Activated CD4-positive, alpha-beta T cell treated with anti-CD3 and anti-CD28 coated beads, Interleukin-2, amount 50 U/mL, for 48 hours (primary cell): ENCODE results near the gene ERMARD.
"Not testable (repeated sequence)": the region's sequence is repeated elsewhere in the genome, so short reads cannot be mapped to it uniquely, and the experiment has no call there.

ENCODE experiments used
- DNase-seq, 2 experiments: peaks; one replicate each; pipeline ENCODE4 v3.0.0-alpha.2; 2020

The ERMARD gene

DNA sequence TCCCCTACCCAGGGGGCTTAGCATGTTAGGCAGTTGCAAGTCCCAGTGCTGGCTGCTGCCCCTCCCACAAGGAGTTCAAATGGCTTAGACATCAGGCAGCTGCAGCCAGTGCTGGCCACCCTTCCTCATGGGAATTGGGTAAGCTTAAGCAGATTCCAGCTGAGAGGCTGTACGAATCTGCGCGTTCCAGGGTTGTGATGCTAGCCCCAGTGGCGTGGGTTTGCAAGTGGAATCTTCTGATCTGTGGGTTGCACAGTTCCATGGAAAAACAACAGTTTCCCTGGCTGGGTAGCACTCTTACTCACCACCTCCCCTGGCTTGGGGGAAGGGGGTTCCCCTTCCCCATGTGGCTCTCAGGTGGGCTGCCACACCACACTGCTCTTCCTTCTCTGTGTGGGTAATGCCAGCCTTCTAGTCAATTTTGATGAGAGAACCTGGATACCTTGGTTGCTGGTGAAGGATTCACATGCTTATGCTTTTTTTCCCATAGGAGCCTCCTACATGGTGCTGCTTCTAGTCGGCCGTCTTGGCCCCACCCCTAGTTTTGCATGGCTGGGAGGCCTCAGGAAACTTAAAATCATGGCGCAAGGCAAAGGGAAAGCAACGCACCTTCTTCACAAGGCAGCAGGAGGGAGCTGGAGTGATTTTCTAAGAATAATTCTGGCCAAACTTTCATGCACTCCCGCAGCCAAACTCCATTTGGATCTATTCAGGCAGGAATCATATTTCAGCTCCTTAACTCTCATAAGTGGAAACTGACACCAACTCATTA lies 13.0 kb upstream of the ERMARD start:
- DNase-seq = no peak

DNA sequence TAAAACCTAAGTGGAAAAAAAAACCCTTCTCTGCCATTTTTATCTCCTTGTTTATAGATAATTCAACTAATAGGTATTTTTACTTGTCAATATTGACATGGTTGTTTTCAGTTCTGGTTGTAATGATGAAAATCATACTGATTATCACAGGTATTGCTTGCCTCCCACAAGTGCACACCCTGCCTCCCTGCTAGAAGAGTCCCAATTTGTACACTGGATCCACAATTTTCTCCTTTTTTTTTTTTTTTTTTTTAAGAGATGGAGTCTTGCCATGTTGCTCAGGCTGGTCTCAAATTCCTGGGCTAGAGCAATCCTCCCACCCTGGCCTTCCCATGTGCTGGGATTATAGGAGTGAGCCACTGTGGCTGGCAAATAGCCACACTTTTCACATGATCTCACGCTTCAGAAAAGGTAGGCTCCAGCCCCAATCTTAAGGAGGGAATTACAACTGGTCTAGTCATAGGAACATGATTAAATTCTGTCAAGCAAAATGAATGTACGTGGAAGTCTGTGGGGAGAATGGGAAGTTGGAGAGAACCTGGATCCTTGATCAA lies 12.4 kb upstream of the ERMARD start:
- DNase-seq = no peak

DNA sequence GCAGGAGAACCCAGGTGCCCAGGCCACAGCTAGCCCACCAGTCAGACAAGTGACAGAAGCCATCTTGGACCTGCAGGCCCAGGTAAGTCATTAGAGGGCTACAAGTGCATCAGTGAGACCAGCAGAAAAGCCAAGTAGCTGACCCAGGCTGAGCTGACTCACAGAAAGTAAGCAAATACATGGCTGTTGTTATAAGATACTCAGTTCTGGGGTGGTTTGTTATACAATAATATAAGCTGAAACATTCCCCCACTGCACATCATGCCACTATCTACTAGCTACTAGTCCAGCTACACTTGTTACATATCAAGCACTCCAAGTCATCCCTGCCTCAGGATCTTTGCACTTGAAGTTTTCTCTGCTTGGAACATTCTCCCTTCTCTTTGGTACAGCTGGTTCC lies 10.1 kb upstream of the ERMARD start:
- DNase-seq = no peak

DNA sequence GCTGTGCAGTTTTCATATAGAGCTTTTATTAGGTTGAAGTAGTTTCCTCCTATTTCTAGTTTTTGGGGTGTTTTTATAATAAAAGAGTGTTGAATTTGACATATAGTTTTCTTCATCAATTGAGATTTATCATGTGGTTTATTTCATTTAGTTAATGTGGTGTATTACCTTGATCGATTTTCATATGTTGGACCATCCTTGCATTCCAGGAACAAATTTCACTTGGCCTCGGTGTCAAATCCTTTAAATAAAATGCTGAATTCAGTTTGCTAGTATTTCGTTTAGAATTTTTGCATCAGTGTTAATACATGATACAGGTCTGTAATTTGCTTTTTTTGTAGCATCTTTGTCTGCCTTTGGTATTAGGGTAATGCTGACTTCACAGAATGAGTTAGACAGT lies 6.0 kb upstream of the ERMARD start:
- no peak for DNase-seq

DNA sequence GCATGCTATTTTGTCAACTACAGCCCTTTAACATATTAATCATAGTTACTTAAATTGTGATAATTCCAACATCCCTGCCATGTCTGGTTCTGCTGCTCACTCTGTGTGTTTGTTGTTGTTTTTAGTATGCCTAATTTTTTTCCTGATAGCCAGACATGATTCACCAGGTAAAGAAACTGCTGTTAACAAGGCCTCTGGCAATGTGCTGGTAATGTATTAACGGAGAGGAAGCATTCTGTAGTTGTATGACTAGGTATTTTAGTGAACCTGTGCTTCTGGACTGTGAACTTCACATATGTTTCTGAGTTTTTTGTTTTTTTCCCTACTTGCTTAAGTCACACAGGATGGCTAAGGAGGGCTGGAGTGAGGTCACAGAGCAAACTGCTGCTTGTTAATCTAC lies 4.9 kb upstream of the ERMARD start:
- DNase-seq = no peak

DNA sequence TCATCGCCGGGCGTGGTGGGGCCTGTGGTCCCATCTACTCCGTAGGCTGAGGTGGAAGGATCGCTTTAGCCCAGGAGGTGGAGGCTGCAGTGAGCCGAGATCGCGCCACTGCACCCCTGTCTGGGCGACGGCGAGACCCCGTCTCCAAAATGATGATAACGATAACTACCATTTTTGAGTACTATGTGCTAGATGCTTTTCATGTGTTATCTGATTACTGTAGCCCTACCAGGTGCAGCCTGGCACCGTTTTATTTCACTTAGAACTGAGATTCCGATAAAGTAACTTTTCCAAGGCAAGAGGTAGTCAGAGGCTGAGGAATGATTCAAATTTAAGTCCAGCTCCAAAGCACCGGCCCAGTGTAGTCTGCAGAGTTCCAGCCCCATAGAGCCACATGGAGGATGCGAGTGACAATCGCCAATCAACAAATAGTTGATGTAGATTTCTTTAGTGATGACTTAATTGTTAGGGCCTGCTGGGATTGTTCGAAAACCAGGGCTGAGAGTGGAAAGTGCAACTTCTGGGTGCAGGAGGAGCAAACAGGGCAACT lies 727 bp downstream of the ERMARD start:
- peak; percentile 12 to 20 for DNase-seq

DNA sequence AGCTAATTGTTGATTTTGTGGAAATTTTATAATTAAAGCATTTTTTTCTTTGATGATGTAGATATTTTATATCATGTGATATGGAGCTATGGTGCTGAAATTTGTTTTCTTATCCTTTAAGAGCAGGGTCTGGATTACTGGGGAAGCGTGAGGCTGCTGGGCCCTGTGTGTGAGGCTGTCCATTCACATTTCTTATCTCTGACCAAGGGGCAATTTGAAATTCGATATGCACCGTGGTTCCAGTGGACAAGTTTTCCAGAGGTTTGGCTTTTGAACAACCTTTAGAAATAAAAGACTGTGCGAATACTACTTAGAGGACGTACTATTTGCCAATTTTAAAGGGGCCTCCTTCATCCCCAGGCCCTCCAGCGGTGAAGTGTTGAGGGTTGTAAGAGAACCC lies 3.7 kb downstream of the ERMARD start:
- no peak for DNase-seq

DNA sequence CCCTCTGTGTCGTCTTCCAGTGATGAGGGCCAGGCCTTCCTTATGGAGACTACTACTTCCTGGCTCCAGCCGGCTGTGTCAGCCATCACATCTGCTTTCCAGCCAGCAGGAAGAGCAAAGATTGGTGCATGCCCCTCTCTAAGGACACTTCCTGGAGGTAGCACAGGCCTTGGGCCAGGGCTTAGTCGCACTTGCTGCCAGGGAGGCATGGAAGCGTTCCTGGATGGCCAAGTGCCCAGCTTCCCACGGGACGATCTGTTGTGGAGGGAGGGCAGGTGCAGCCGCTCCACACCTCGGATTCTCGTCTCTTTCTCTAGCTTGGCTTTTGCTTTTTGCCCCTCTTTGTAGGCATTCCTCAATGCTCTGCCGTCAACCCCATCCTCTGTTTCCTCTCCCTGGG lies 11.9 kb downstream of the ERMARD start:
- no peak for DNase-seq

DNA sequence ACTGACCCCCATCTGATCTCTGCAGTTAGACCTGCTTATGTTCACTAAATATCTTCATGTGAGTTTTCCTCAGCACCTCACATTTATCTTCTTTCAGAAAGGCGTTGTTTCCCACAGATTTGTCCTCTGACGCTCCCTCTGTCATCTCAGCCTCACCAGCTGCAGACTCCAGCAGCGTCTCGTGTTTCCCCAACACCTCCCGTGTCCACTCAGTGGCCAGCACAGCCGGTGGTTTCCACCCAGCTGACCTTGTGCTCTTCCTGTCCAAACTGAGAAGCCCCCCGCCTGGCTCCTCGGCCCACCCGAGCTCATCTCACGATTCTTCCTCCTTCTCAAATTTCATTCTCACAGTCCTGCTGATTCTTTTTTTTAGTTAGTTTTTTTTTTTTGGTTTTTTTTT lies 12.5 kb downstream of the ERMARD start:
- DNase-seq = no peak

DNA sequence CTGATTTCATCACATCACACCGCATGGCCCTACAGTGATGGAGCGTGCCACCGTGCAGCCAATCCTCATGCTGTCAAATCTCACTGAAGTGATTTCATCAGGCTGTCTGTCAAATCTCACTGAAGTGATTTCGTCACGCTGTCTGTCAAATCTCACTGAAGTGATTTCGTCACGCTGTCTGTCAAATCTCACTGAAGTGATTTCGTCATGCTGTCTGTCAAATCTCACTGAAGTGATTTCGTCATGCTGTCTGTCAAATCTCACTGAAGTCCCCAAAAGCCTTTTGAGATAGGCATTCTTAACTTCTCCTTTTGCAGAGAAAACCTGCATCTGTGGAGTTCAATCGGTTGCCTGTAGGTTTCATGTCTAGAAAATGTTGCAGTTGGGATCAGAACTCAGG lies 14.4 kb downstream of the ERMARD start:
- not testable (repeated sequence) for DNase-seq

DNA sequence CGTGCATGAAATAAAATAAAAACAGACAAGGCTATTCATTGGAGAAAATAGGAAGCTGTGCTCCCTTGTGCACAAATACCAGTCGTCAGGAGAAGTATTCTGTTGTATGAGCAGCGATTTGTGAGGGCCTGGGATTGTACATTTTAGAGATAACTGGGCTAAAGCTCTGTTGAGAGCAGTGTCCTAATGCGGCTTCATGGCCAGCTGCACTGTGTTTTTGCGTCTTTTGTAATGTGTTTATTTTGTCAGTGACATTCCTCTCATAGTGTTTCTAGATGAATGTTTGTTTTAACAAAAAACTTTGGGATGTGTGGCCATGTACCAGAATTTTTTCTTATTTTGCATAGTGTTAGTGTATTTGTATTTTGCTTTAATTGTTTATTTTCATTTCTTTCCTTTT lies 14.8 kb downstream of the ERMARD start:
- DNase-seq = no peak

DNA sequence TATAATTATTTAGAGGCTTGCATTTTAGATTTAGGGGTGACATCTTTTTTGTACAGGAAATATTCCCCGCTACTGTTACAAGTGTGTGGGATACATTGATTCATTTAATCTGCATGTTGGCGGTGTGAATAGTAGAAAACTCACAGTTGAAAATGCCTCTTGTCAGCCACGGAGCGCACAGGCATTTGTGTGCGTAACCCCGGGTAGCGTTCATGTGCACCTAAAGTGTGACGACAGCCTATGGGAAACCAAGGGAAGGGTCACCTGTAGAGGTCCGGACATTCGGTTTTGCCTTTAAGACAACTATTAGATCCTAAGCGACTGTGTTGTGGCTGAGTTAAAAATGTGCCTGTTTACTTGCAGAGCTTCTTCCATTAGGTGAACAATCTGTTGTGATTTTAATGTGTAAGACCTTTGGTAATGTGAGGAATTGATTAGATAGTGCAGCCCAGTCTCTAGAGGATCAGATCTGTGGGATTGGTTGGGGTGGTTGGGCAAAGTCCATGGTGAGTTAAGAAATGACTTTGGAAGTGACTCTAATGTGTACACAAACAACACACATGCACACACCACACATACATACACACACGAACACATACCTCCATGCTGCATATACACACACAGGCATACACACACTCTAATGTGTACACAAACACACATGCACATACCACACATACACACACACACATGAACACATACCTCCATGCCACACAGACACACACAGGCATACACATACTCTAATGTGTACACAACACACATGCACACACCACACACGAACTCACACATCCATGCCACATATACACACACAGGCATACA lies 15.7 kb downstream of the ERMARD start:
- DNase-seq = no peak

DNA sequence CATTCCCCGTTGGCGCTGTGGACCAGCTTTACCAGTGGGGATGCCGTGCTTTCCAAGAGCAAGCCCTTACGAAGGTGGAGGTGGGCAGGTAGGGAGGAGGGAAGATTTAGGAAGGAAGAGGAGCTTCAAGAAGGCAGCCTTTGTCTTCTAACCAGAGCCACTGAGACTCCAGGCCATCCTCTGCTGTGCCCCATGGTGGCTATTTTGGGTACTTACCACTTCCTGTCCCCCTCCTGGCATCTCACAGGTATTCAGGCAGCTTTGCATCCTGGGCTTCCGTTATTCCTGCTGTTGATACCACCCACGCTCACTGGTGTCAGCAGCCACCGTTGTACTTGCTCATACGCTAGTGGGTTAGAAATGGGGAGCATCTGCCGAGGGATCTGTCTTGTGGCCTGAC lies 22.9 kb downstream of the ERMARD start:
- no peak for DNase-seq

DNA sequence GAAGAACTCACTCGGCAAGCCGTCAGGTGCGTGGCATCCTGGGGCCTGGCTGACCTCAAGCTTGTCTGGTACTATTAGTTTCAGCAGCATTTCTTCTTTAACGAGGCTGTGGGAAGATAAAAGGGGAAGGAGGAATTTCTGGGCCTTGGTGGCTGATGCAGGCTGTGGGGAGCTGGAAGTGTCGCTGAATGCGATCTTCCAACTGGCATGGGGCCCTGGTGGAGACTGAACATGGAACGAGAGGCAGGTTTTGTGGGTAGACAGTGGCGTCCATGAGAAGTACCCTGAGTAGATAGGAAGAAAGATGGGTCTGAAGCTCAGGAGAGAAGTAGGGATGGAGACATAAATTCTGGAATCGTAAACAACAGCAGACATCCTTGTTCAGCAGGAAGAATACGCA lies 23.9 kb downstream of the ERMARD start:
- no peak for DNase-seq

DNA sequence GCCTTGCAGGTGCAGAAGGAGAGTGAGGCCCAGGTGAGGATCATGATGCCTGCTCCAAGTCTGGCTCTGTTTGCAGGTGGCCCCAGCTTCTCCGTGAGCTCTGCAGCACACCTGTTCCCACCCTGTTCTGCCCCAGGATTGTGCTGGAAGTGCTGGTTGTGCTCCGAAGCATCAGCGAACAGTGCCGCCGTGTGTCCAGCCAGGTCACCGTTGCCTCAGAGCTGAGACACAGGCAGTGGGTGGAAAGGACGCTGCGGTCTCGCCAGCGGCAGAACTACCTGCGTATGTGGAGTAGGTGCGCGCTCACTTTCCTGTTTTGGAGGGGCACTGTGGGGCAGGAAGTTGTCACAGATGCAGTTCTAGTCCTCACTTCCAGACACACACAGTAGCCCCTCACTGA lies 25.0 kb downstream of the ERMARD start:
- DNase-seq = no peak

DNA sequence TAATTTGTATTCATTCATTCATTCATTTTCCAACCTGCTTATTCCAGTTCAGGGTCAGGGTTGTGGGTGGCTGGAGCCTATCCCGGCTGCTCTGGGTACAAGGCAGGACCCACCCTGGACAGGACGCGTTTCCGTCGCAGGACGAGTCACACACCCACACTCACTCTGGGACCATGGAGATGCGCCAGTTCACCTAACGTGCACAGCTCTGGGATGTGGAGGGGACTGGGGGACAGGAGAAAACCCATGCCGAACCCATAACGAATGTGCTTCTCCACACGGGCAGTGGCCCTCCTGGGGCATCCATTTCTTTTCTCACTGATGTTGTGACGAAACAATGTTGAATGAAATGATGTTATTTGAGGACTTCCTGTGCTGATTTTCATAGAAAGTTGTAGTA lies 26.5 kb downstream of the ERMARD start:
- no peak for DNase-seq

DNA sequence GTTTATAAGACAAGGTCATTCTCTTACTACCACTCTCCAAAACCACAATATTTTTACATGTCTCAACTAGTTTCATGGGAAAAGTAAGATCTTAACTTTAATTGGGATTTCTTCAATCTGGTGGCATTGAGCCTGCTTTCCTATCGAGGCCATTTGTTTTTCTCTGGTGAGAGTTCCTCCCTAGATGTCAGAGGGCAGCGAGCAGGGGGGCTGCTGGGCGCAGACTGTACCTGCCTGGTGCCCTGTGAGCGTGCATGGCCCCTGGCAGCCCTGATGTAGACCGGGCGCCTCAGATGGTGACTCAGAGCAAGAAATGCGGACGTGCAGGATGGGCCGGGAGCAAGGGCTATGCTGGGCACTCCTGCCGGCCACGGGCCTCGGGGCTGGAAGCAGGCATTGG lies 27.2 kb downstream of the ERMARD start:
- no peak for DNase-seq

DNA sequence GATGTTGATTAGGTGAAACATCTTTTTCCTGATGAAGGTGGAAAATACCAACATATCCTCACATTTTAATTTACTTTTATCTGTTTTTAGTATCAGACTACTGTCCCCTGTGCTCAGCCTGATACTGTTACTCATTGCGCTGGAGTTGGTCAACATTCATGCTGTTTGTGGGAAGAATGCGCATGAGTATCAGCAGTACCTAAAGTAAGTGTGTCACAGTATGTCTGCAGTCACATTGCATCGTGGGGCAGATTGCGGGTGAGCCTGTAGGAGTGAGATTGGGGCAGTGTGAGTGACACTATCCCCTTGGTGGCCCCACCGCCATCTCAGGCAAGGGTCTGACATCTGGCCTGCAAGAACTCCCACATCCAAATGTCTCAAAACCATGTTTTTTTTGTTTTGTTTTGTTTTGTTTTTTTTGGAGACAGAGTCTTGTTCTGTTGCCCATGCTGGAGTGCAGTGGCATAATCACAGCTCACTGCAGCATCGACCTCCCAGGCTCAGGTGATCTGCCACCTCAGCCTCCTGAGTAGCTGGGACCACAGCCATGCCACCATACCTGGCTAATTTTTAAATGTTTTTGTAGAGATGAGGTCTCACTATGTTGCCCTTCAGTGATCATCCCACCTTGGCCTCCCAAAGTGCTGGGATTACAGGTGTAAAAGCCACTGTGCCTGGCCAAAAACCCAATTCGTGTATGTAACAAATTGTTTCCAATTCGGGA lies 27.8 kb downstream of the ERMARD start:
- no peak for DNase-seq

DNA sequence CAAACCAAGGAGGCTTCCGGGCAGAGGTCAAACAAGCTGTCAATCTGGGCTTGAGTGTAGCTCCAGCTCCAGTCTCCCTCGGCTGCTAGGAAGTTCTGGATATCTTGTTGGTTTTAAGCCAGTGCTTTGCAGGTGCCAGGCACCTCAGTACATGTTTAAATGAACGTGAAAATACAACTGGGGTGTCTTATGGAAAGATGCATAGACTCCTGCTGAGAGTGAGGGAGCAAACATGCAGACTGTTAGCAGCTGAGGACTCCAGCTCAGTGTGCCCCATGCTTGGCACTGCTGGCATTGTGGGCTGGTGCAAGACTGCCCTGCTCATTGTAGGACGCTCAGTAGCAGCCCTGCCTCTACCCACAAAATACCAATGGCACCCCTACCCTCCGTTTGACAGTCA lies 28.5 kb downstream of the ERMARD start:
- no peak for DNase-seq

DNA sequence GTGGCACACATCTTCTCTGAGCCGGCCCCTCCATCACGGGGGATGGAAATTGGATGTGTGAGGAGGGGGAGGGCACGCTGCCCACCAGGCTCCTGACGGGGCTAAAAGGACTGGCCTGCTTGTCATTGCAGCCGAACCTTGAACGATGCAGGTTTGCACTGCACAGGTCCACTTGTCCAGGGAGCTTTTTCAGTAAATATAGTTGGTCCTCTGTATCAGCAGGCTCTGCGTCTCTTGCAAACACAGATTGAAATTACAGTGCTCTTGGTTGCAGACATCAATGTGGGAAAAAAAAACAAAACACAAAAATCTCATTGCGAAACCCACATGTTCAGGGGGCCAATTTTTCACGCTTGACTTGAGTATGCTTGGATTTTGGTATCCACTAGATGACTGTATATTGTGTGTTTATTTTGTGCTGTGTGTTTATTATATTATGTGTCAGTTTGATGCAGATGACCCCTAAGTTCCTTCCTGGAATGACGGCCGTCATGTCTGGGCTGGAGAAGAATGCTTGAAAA lies 29.2 kb downstream of the ERMARD start:
- no peak for DNase-seq

DNA sequence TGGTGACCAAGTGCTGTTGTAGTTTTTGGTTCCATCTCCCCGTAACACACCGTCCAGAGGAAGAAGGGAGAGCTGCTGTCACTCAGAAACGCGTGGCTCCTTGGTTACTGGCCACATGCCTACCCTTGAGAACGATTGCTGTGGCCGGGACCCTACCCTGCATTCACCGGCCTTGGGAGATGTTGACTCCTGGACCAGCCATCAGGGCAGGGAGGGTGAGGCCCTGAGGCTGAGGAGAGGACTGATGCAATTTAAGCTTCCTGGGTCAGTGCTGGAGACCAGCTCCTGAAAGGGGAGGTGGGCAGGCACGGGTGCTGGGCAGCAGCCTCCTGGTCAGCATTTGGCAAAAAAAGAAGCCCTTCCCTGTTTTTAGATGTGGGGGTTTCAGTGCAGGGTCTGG lies 31.5 kb downstream of the ERMARD start:
- no peak for DNase-seq

DNA sequence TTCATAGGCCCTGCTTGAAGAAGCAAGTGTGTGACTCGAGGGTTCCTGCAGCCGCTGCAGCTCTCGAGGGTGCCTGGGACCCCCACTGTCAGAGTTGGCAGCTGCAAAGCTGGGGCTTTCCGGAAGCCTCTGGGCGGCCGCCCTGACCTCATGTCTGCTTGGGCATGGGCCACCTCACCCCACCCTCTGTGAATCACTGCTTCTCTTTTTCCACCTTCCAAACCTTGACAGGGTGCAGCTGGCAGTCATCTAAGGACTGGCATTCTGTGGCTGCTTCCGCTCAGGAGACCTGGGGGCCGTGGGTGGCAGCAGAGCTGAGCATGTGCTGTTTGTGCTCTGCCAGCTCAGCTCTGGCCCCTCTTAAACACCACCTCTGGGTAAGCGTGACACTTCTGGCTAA lies 32.0 kb downstream of the ERMARD start:
- no peak for DNase-seq
